ENCODE data around the gene DLGAP1. TPM values are rescaled to one million over a fixed set of nuclear protein-coding genes. Genes with fewer than 3 reads are reported as not detected.

DLGAP1 gene
- total RNA-seq, 1 donor from 2014 or later, result 0.63 TPM

GRCh38 chr18:3874581-3874980, 580.5 kb downstream of the DLGAP1 start:
- DNase-seq (ENCODE audit: low read depth), result no peak
- TF ChIP-seq, protein P1, sequence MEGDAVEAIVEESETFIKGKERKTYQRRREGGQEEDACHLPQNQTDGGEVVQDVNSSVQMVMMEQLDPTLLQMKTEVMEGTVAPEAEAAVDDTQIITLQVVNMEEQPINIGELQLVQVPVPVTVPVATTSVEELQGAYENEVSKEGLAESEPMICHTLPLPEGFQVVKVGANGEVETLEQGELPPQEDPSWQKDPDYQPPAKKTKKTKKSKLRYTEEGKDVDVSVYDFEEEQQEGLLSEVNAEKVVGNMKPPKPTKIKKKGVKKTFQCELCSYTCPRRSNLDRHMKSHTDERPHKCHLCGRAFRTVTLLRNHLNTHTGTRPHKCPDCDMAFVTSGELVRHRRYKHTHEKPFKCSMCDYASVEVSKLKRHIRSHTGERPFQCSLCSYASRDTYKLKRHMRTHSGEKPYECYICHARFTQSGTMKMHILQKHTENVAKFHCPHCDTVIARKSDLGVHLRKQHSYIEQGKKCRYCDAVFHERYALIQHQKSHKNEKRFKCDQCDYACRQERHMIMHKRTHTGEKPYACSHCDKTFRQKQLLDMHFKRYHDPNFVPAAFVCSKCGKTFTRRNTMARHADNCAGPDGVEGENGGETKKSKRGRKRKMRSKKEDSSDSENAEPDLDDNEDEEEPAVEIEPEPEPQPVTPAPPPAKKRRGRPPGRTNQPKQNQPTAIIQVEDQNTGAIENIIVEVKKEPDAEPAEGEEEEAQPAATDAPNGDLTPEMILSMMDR (conservative IDR thresholded peaks at IDR 0.05; ENCODE audit: low read depth, low read length), result no peak
- peak overlapping the region; percentile 65 for H3K4me3 ChIP-seq (ENCODE audit: low read depth, low read length)

- DNase-seq (ENCODE audit: low read depth), result no peak
- TF ChIP-seq, protein P1 (conservative IDR thresholded peaks at IDR 0.05; ENCODE audit: low read depth, low read length), result no peak
- H3K4me3 ChIP-seq (ENCODE audit: low read depth, low read length), result peak overlapping the region; percentile 65
These were observed 581.0 kb downstream of the DLGAP1 start for GRCh38 chr18:3874125-3874524.

DNA sequence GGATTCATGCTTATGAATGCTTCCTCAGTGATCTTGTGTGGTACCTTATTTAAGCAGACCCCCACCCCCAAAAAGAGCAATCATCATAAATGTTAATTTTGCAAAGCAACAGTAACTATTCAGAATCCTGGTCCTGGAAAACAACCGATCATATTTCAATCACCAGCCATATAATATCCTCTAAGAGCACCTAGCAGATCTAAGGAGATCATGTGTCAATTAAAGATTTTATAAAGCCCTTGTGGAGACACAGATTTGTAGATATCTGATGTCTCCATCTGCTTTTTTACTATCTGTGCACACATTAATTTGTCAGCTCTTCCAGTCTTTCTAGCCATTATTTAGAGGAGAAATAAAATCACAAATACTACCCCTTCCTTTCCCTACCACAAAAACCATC, 581.4 kb downstream of the DLGAP1 start:
- TF ChIP-seq, protein P1 (conservative IDR thresholded peaks at IDR 0.05; ENCODE audit: low read depth, low read length), result no peak
- peak overlapping the region; percentile 65 for H3K4me3 ChIP-seq (ENCODE audit: low read depth, low read length)
- no peak for DNase-seq (ENCODE audit: low read depth)

GRCh38 chr18:3873211-3873610, 581.9 kb downstream of the DLGAP1 start:
- no peak for DNase-seq (ENCODE audit: low read depth)
- TF ChIP-seq, protein P1 (conservative IDR thresholded peaks at IDR 0.05; ENCODE audit: low read depth, low read length), result no peak
- H3K4me3 ChIP-seq (ENCODE audit: low read depth, low read length), result peak overlapping the region; percentile 65

DNA sequence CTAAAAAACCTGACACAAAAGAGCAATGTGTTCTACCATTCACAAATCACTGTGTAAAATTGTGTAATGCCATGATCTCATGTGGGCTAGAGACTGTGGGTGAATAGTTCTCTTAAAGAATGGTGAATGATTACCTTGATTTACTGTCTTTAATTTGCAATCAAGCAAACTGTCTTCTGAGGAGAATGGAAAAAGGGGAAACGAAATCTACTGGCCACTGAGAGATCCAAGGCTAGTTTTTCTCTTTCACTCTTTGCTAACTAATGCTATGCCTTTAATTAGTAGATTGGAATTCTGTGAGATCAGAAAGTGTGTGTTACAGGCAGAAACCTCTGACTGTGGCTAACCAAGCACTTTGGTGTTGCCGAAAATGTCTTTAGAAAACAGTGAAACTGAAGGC, 582.5 kb downstream of the DLGAP1 start:
- no peak for DNase-seq (ENCODE audit: low read depth)
- TF ChIP-seq, protein P1 (conservative IDR thresholded peaks at IDR 0.05; ENCODE audit: low read depth, low read length), result no peak
- H3K4me3 ChIP-seq (ENCODE audit: low read depth, low read length), result peak overlapping the region; percentile 65

DNA sequence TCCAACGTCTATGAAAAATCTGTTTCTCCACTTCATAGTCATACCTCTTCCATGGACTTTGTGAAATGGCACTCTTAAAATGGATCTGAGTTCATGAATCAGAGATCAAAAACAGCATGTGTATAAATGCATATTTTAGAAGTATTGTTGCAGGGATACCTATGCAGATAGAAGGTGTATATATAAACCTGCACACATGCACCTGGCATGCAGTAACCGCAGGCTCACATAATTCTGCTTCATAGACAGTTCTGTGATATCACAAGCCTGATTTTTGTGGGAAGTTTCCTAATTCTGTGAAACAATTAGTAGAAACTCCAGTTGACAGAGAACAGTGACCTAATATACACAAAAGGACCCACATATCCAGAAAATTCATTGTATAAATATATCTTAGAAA, 583.4 kb downstream of the DLGAP1 start:
- DNase-seq (ENCODE audit: low read depth), result no peak
- TF ChIP-seq, protein P1 (conservative IDR thresholded peaks at IDR 0.05; ENCODE audit: low read depth, low read length), result no peak
- H3K4me3 ChIP-seq (ENCODE audit: low read depth, low read length), result peak overlapping the region; percentile 65

- TF ChIP-seq, protein P1 (conservative IDR thresholded peaks at IDR 0.05; ENCODE audit: low read depth, low read length), result no peak
These were observed 584.2 kb downstream of the DLGAP1 start for GRCh38 chr18:3870914-3871313.

More at GRCh38 chr18:3870914-3871313, 584.2 kb downstream of the DLGAP1 start:
- H3K4me3 ChIP-seq (ENCODE audit: low read depth, low read length), result peak overlapping the region; percentile 65
- DNase-seq (ENCODE audit: low read depth), result no peak
